H1 (cell line): ENCODE measurements around the gene CNR2. TPM values are rescaled to one million over a fixed set of nuclear protein-coding genes. Genes with fewer than 3 reads are reported as not detected.

ENCODE experiments used
- ATF2 ChIP-seq: IDR thresholded peaks from 2 replicates; pipeline ENCODE4 v1.6.1; 2012; ENCODE audit warnings: low read length, inconsistent platforms
- BACH1 ChIP-seq: IDR thresholded peaks from 2 replicates; pipeline ENCODE4 v1.6.1; 2012; ENCODE audit warnings: low read length, improper control_type of control experiment
- CBX8 ChIP-seq: fragments of 300-800, 300-1000 bp; sonication (generic); IDR thresholded peaks from 2 replicates; pipeline ENCODE4 v1.7.1; 2016; ENCODE audit warnings: low read depth, low read length, borderline replicate concordance
- GABPA ChIP-seq: IDR thresholded peaks from 2 replicates; pipeline ENCODE4 v1.6.1; 2011; ENCODE audit warnings: mild to moderate bottlenecking, low read length, moderate library complexity, borderline replicate concordance; ENCODE audit not compliant: insufficient read depth
- HDAC2 ChIP-seq, 2 experiments: fragments of 300-600 bp in 1 of 2; sonication (generic) in 1 of 2; IDR thresholded peaks; 2 replicates each; pipeline ENCODE4 v1.6.1; 2011 to 2012; ENCODE audit warnings: low read depth in 2 of 2, low read length in 2 of 2, mild to moderate bottlenecking in 2 of 2, moderate library complexity in 2 of 2, borderline replicate concordance in 1 of 2, inconsistent platforms in 1 of 2
- KDM4A ChIP-seq: IDR thresholded peaks from one replicate; pipeline ENCODE4 v1.7.1; 2012; ENCODE audit warnings: low read depth, mild to moderate bottlenecking, moderate library complexity, low read length, inconsistent platforms; ENCODE audit not compliant: severe bottlenecking
- MAX ChIP-seq: IDR thresholded peaks from 2 replicates; pipeline ENCODE4 v1.6.1; 2012; ENCODE audit warnings: inconsistent platforms
- NRF1 ChIP-seq: IDR thresholded peaks from 2 replicates; pipeline ENCODE4 v1.6.1; 2011; ENCODE audit warnings: mild to moderate bottlenecking, low read depth, low read length, improper control_type of control experiment
- POLR2A ChIP-seq, 2 experiments: IDR thresholded peaks; 1 replicate in 1 of 2; 2 replicates in 1 of 2; pipeline ENCODE4 v1.6.1; 2011; ENCODE audit warnings: low read depth in 2 of 2, low read length in 2 of 2, mild to moderate bottlenecking in 2 of 2; ENCODE audit errors: control extremely low read depth in 1 of 2
- POLR2AphosphoS5 ChIP-seq: IDR thresholded peaks from 2 replicates; pipeline ENCODE4 v1.6.1; 2011; ENCODE audit warnings: low read depth, low read length
- RAD21 ChIP-seq, 2 experiments: IDR thresholded peaks in 1 of 2; conservative IDR thresholded peaks in 1 of 2; 2 replicates each; pipeline ENCODE4 v1.6.1; 2011; ENCODE audit warnings: low read depth in 2 of 2, low read length in 2 of 2, improper control_type of control experiment in 1 of 2, inconsistent platforms in 1 of 2, mild to moderate bottlenecking in 1 of 2, moderate library complexity in 1 of 2
- RNF2 ChIP-seq: fragments of 200-900, 300-1000 bp; sonication (generic); IDR thresholded peaks from 2 replicates; pipeline ENCODE4 v1.7.1; 2016; ENCODE audit warnings: borderline replicate concordance, low read depth, mild to moderate bottlenecking, antibody characterized with exemption, low read length; ENCODE audit not compliant: poor library complexity, severe bottlenecking; ENCODE audit errors: missing control alignments
- SIN3A ChIP-seq, 2 experiments: IDR thresholded peaks in 1 of 2; conservative IDR thresholded peaks in 1 of 2; 2 replicates each; pipeline ENCODE4 v1.6.1; 2011 to 2012; ENCODE audit warnings: low read length in 2 of 2, improper control_type of control experiment in 1 of 2, low read depth in 1 of 2, mild to moderate bottlenecking in 1 of 2
- SIRT6 ChIP-seq: IDR thresholded peaks from one replicate; pipeline ENCODE4 v1.7.1; 2012; ENCODE audit warnings: low read length, inconsistent platforms
- SIX5 ChIP-seq: IDR thresholded peaks from 2 replicates; pipeline ENCODE4 v1.6.1; 2011; ENCODE audit warnings: mild to moderate bottlenecking, low read depth, low read length
- SP1 ChIP-seq: IDR thresholded peaks from 2 replicates; pipeline ENCODE4 v1.6.1; 2011; ENCODE audit warnings: low read depth, low read length
- TAF1 ChIP-seq: IDR thresholded peaks from 2 replicates; pipeline ENCODE4 v1.6.1; 2011; ENCODE audit warnings: mild to moderate bottlenecking, low read depth, low read length
- TAF7 ChIP-seq: optimal IDR thresholded peaks from 2 replicates; pipeline ENCODE3; 2011; ENCODE audit warnings: low read depth, mild to moderate bottlenecking, inconsistent platforms, low read length, moderate library complexity, borderline replicate concordance
- TCF12 ChIP-seq: IDR thresholded peaks from 2 replicates; pipeline ENCODE4 v1.6.1; 2011; ENCODE audit warnings: low read depth, mild to moderate bottlenecking, low read length
- TEAD4 ChIP-seq: IDR thresholded peaks from 2 replicates; pipeline ENCODE4 v1.6.1; 2012; ENCODE audit warnings: low read depth, low read length, inconsistent platforms, mixed read lengths
- USF2 ChIP-seq: IDR thresholded peaks from 2 replicates; pipeline ENCODE4 v1.6.1; 2011; ENCODE audit warnings: low read length, improper control_type of control experiment
- polyA plus RNA-seq, 7 experiments: library from polyadenylated mRNA; depleted of rRNA in 3 of 7; stranded (reverse) in 5 of 7; unstranded in 2 of 7; fragments of >200 nt in 5 of 7; fragments of 200-250 nt in 2 of 7; gene quantifications; 1 replicate in 5 of 7; 2 replicates in 1 of 7; 4 replicates in 1 of 7; pipeline versions ENCODE4 v1.2.1 to v1.2.3, GENCODE V29; 2011 to 2013; ENCODE audit warnings: missing spikeins in 2 of 7, mixed read lengths in 2 of 7
- total RNA-seq: library from RNA; stranded (reverse); fragmentation: NEBNext Ultra II Directional; extraction: Animal tissue kit (Norgen Biotek cat#: 25700); gene quantifications from 2 replicates; pipeline ENCODE4 v1.2.1, GENCODE V29; 2021

CNR2 gene
- total and polyA plus RNA-seq, 2 of the 8 experiments (the other 6 are each of a cell fraction or from before 2014, with no cell fraction given): not detected

GRCh38 chr1:23825076-23825761, 87.9 kb downstream of the CNR2 start, which contains the start of gene HMGCL (continued):
- no peak for TF ChIP-seq RAD21 (IDR thresholded peaks at IDR 0.05 in 1 of 2, conservative IDR thresholded peaks at IDR 0.05 in 1 of 2; ENCODE audit: low read depth in 2 of 2, low read length in 2 of 2)
- TF ChIP-seq KDM4A: peak; percentile 50
- peak; percentile 94 to 96 for TF ChIP-seq POLR2A (IDR thresholded peaks at IDR 0.05; ENCODE audit: control extremely low read depth in 1 of 2, low read depth in 2 of 2, low read length in 2 of 2)
- no peak for TF ChIP-seq SIX5
- TF ChIP-seq TEAD4: no peak
- TF ChIP-seq SP1: no peak
- peak; percentile 92 for TF ChIP-seq TAF7
- TF ChIP-seq TAF1: peak; percentile 97
- peak; percentile 67 for TF ChIP-seq MAX
- TF ChIP-seq BACH1: 0 out of 2 replicates have a peak, but pooled peaks have one; percentile 19
- TF ChIP-seq SIRT6: no peak
- TF ChIP-seq HDAC2 (IDR thresholded peaks at IDR 0.05; ENCODE audit: borderline replicate concordance in 1 of 2, low read depth in 2 of 2, low read length in 2 of 2): 0 out of 4 replicates have a peak, but pooled peaks have one; percentile 46 to 85
- TF ChIP-seq GABPA: no peak
- no peak for TF ChIP-seq ATF2
- TF ChIP-seq SIN3A (conservative IDR thresholded peaks at IDR 0.05 in 1 of 2, IDR thresholded peaks at IDR 0.05 in 1 of 2; ENCODE audit: low read depth in 1 of 2, low read length in 2 of 2): peak in 1 of 2 experiments; percentile 68; a peak in 1 of 4 replicates
- peak; percentile 95 for TF ChIP-seq POLR2AphosphoS5
- TF ChIP-seq RNF2: no peak
- TF ChIP-seq NRF1: no peak
- TF ChIP-seq USF2: peak; percentile 77
- TF ChIP-seq CBX8: no peak
- no peak for TF ChIP-seq TCF12
